ENCODE results near the gene RERE. TPM values are rescaled to one million over a fixed set of nuclear protein-coding genes. Genes with fewer than 3 reads are reported as not detected.

The RERE gene
- polyA plus RNA-seq, 1 of the 3 experiments (the other 2 are of a cell fraction) = 8.1 TPM

GRCh38 chr1:8425150-8425780 lies 392.2 kb downstream of the RERE start:
- Histone ChIP-seq H3K9me3 (no peaks in the 10 kb centered on the region), H3K36me3 (replicated peaks in 1 of 2; ENCODE audit: control insufficient read depth in 1 of 2, insufficient read depth in 2 of 2, low read length in 1 of 2) (peaks cover 3 to 10% of the 10 kb centered on the region in 2 experiments), H3K9ac (no peak overlapping the region), H3K4me3 (ENCODE audit: low read depth in 2 of 2, low read length in 1 of 2) (no peak overlapping the region), H3K27ac (ENCODE audit: low read depth in 2 of 2, low read length in 1 of 2) (peak overlapping the region; percentile 75 to 89; a peak in 3 of 4 replicates), H3K9me2 (no peaks in the 10 kb centered on the region), H3K27me3 (ENCODE audit: insufficient read depth) (no peaks in the 10 kb centered on the region), H3K4me1 (ENCODE audit: control insufficient read depth in 1 of 2, insufficient read depth in 2 of 2, low read depth in 1 of 2, low read length in 1 of 2) (peaks cover 18 to 33% of the 10 kb centered on the region in 2 experiments; a peak in 3 of 4 replicates), H3F3A (replicated peaks; ENCODE audit: insufficient read depth) (peaks cover 22% of the 10 kb centered on the region), H3K4me2 (no peak overlapping the region), H3K79me2 (ENCODE audit: insufficient read depth) (peaks cover 31% of the 10 kb centered on the region), H4K20me1 (ENCODE audit: insufficient read depth) (peaks cover 10% of the 10 kb centered on the region; the same call in 1 of the 2 replicates), H2AFZ (ENCODE audit: low read depth) (no peak overlapping the region)
- WGBS (ENCODE audit: low lambda C conversion rate) = 99% methylated on average over 7 of the region's 10 CpGs
- ChIA-PET CTCF (interaction anchor here (1.0 to 2.0 kb wide), 3 partner anchors 15 to 301 kb away, joined by 3 to 6 read pairs (median 3); no protein-coding TSS in a partner anchor), POLR2A (no interaction called here)
- DNase-seq = no peak
- TF ChIP-seq TAF1 (IDR thresholded peaks at IDR 0.05; ENCODE audit: borderline replicate concordance, low read depth, low read length) (no peak), JUND (IDR thresholded peaks at IDR 0.05) (no peak)

GRCh38 chr1:8424539-8425116 lies 392.8 kb downstream of the RERE start:
- Histone ChIP-seq H3K4me1 (ENCODE audit: control insufficient read depth in 1 of 2, insufficient read depth in 2 of 2, low read depth in 1 of 2, low read length in 1 of 2) (peaks cover 25 to 33% of the 10 kb centered on the region in 2 experiments; a peak in 3 of 4 replicates), H4K20me1 (ENCODE audit: insufficient read depth) (peaks cover 14% of the 10 kb centered on the region; the same call in 1 of the 2 replicates), H3K4me3 (ENCODE audit: low read depth in 2 of 2, low read length in 1 of 2) (peak overlapping the region; percentile 59 to 84), H3K27ac (ENCODE audit: low read depth in 2 of 2, low read length in 1 of 2) (peak overlapping the region; percentile 75 to 89), H3K9me2 (no peaks in the 10 kb centered on the region), H2AFZ (ENCODE audit: low read depth) (peak overlapping the region; percentile 83; the same call in 1 of the 2 replicates), H3K9ac (peak overlapping the region; percentile 76; the same call in 1 of the 2 replicates), H3K27me3 (ENCODE audit: insufficient read depth) (no peaks in the 10 kb centered on the region), H3K79me2 (ENCODE audit: insufficient read depth) (peaks cover 37% of the 10 kb centered on the region), H3K4me2 (peak overlapping the region; percentile 77; the same call in 1 of the 2 replicates), H3F3A (replicated peaks; ENCODE audit: insufficient read depth) (peaks cover 22% of the 10 kb centered on the region), H3K36me3 (replicated peaks in 1 of 2; ENCODE audit: control insufficient read depth in 1 of 2, insufficient read depth in 2 of 2, low read length in 1 of 2) (peaks cover 8 to 15% of the 10 kb centered on the region in 2 experiments), H3K9me3 (no peaks in the 10 kb centered on the region)
- DNase-seq = no peak
- POLR2A ChIA-PET = no interaction called here
- 91% methylated on average over 9 of the region's 9 CpGs for WGBS (ENCODE audit: low lambda C conversion rate)
- no peak for TF ChIP-seq MXI1 (IDR thresholded peaks at IDR 0.05; ENCODE audit: low read depth, low read length)
- no peak for TF ChIP-seq ELF1 (IDR thresholded peaks at IDR 0.05)
- no peak for TF ChIP-seq MAX (IDR thresholded peaks at IDR 0.05; ENCODE audit: low read depth)
- no peak for TF ChIP-seq ZBTB33 (IDR thresholded peaks at IDR 0.05; ENCODE audit: borderline replicate concordance, low read depth)
- TF ChIP-seq NFIC (IDR thresholded peaks at IDR 0.05; ENCODE audit: borderline replicate concordance) = no peak
- TF ChIP-seq MEF2A (IDR thresholded peaks at IDR 0.05; ENCODE audit: borderline replicate concordance, low read depth) = no peak
- TF ChIP-seq TCF12 (IDR thresholded peaks at IDR 0.05) = no peak
- CTCF ChIA-PET = interaction anchor here (0.7 to 2.0 kb wide), 5 partner anchors 15 to 391 kb away, joined by 3 to 6 read pairs (median 3); no protein-coding TSS in a partner anchor

All from SK-N-SH (cell line).